HCT116 (cell line): ENCODE results near the gene IFITM5.

ENCODE experiments used
- EGR1 ChIP-seq: IDR thresholded peaks from 2 replicates; pipeline ENCODE4 v1.6.1; 2012; ENCODE audit warnings: low read depth
- EZH2phosphoT487 ChIP-seq: fragments of 200-600 bp; IDR thresholded peaks from 2 replicates; pipeline ENCODE4 v1.6.1; 2018; ENCODE audit warnings: antibody characterized with exemption, borderline replicate concordance
- FOSL1 ChIP-seq: IDR thresholded peaks from 2 replicates; pipeline ENCODE4 v1.6.1; 2012; ENCODE audit warnings: low read depth
- POLR2A ChIP-seq: IDR thresholded peaks from 2 replicates; pipeline ENCODE4 v1.7.0; 2011; ENCODE audit warnings: borderline replicate concordance; ENCODE audit not compliant: insufficient read depth, insufficient read length; ENCODE audit errors: extremely low read depth
- YY1 ChIP-seq: IDR thresholded peaks from 2 replicates; pipeline ENCODE4 v1.6.1; 2011; ENCODE audit warnings: low read length, low read depth, moderate library complexity, mild to moderate bottlenecking; ENCODE audit not compliant: insufficient replicate concordance; ENCODE audit errors: extremely low read depth
- TF ChIP-seq, protein P1 (sequence below), 3 experiments: fragments of 200-600 bp in 1 of 3; sonication (generic) in 1 of 3; IDR thresholded peaks in 2 of 3; conservative IDR thresholded peaks in 1 of 3; 2 replicates each; pipeline ENCODE4 v1.5.1; 2012 to 2017; ENCODE audit warnings: low read depth in 2 of 3, low read length in 2 of 3, antibody characterized with exemption in 1 of 3, borderline replicate concordance in 1 of 3, control low read depth in 1 of 3, mild to moderate bottlenecking in 1 of 3, mixed read lengths in 1 of 3, mixed run types in 1 of 3, moderate library complexity in 1 of 3; ENCODE audit not compliant: insufficient read depth in 1 of 3
- TF ChIP-seq, protein P2 (sequence below): IDR thresholded peaks from 2 replicates; pipeline ENCODE4 v1.6.1; 2012

GRCh38 chr11:249062-249461 lies 50.3 kb downstream of the IFITM5 start:
- TF ChIP-seq, protein P1, sequence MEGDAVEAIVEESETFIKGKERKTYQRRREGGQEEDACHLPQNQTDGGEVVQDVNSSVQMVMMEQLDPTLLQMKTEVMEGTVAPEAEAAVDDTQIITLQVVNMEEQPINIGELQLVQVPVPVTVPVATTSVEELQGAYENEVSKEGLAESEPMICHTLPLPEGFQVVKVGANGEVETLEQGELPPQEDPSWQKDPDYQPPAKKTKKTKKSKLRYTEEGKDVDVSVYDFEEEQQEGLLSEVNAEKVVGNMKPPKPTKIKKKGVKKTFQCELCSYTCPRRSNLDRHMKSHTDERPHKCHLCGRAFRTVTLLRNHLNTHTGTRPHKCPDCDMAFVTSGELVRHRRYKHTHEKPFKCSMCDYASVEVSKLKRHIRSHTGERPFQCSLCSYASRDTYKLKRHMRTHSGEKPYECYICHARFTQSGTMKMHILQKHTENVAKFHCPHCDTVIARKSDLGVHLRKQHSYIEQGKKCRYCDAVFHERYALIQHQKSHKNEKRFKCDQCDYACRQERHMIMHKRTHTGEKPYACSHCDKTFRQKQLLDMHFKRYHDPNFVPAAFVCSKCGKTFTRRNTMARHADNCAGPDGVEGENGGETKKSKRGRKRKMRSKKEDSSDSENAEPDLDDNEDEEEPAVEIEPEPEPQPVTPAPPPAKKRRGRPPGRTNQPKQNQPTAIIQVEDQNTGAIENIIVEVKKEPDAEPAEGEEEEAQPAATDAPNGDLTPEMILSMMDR (IDR thresholded peaks at IDR 0.05 in 2 of 3, conservative IDR thresholded peaks at IDR 0.05 in 1 of 3; ENCODE audit: borderline replicate concordance in 1 of 3, insufficient read depth in 1 of 3, low read depth in 2 of 3, low read length in 2 of 3), result no peak
- TF ChIP-seq FOSL1, result no peak
- TF ChIP-seq, protein P2, sequence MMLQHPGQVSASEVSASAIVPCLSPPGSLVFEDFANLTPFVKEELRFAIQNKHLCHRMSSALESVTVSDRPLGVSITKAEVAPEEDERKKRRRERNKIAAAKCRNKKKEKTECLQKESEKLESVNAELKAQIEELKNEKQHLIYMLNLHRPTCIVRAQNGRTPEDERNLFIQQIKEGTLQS, result no peak
- no peak for TF ChIP-seq EZH2phosphoT487
- TF ChIP-seq POLR2A, result no peak
- no peak for TF ChIP-seq EGR1
- no peak for TF ChIP-seq YY1
